ENCODE data around the gene PRG2.
"Not testable (repeated sequence)": the region's sequence is repeated elsewhere in the genome, so short reads cannot be mapped to it uniquely, and the experiment has no call there.

PRG2 gene

DNA sequence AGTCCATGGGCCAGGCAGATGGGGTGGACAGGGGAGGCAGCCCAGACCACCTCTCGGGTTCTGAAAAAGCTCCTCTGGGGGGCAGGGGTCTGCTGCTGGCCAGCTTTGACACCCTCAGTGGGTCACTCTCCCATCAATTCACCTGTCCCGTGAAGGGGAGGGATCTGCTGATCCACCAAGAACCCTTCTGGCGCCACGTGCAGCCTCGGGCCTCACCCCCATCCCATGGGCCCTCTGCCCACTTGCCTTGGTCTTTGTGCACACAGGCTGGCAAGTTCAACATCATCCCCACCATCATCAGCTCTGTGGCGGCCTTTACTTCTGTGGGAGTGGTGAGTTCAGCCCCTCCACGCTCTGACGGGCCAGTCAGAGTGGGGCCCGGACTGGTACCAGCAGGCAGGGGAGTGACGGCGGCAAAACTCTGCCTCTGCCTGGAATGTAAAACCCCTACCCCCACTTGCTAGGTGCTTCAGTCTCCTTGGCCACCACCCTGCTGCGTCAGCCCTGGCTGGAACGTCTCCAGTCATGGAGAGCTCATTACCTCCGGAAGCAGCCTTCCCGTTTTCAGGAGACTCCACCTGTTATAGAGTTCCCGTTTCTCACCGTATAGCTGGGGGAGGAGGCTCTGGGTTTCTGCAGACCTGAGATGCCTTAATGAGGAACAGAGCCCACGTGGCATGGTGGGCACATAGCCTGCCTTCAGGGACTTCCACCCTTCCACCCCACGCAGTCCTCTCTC lies 22.2 kb downstream of the PRG2 start:
- DNase-seq (ENCODE audit: low spot score): no peak

DNA sequence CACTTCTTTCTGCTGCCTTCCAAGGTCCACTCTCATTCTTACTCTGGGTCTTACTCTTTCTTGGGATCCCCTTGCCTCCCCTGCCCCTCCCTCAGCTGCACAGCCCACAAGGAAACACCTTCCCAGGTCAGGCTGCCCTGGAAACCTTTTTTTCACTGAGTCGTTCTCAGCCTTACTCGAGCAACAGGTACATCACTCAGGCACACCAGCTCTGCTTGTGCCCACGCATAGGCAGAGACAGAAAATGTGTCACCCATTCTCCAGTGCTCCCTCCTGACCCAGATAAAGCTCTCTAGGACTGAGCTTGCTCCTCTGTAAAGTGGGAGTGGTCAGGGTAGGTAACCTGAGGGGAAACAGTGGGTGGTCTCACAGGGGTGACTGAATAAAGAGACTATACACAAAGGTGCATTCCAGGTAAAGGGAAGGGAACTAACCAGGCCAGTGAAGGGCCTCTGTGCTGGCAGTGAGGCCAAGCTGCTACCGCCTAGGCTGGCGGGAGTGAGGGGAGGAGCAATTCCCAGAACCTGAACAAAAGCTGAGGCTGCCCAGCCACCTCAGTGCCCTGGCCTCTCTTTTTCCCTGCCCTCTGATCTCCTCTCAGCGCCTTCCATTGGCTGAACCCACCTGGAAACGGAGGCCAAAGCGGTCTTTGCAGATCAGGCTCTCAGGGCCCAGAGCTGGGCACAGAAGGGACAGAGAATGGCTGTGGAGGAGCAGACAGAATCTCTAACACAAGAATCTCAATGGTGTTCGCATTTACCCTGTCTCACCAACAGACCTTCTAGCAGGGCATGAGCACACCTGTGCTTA lies 25.4 kb downstream of the PRG2 start:
- DNase-seq (ENCODE audit: low spot score): no peak

DNA sequence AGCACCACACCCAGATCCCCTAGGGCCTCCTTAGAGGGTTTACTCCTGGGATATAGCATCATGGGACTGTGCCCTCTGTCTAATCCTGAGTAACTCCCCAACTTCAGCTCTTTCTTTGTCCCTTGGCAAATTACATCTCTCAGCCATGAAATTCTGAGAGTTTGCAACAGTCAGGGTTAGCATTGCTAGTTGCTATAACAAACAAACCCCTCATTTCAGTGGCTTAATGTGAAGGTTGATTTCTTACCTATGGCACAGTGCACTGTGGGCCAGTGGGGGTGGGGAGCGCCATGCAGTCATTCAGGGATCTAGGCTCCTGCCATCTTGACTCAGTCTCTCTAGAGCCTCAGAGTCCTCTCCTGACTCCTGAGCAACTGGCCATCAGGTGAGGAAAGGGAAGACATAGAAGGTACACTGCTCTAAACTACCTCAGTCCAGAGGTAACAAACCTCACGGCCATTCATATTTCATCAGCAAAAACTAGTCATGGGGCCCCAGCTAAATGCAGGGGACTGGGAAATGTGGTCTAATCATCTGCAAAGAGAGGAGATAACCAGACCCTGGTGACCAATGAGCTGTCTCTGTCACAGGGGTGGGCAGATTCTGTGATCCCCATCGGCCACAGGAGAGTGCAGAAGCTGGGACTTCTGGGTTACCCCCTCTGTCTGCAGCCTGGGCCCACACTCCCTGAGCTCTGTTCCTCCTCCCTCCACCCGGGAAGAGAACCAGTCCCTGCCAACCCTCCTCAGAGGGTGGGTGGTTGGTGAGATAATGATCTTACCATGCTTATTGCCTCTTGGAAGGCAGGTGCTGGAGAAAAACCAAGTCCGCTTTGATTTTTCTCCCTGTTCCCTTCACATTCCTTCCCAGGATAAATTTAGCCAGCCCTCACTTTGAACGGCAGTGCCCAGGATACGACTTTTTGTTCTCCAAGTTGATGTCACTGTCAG lies 27.0 kb downstream of the PRG2 start:
- DNase-seq (ENCODE audit: low spot score): no peak

DNA sequence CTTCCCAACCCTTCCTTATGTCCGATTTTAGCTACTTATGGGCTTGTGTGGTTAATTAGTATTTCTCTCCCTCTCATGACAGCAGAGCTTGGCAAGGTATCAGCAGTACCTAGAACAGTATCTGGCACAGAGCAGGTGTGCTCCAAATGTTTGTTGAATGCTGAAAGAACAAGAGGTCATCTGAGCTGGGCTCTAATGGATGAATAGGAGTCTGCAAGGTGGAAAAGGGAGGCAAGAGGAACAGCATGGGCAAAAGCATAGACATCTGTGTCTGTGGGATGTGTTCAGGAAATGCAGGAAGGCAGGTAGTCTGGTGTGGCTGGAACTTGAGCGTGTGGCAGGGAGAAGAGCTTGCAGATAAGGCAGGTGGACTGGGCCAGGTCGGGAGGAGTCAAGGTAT lies 28.5 kb downstream of the PRG2 start:
- no peak for DNase-seq (ENCODE audit: low spot score)

DNA sequence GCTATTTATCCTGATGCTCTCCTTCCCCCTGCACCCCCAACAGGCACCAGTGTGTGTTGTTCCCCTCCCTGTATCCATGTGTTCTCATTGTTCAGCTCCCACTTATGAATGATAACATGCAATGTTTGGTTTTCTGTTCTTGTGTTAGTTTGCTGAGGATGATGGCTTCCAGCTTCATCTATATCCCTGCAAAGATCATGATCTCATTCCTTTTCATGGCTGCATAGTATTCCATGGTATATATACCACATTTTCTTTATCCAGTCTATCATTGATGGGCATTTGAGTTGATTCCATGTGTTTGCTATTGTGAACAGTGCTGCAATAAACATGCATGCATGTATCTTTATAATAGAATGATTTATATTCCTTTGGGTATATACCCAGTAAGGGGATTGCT lies 29.0 kb downstream of the PRG2 start:
- DNase-seq (ENCODE audit: low spot score): not testable (repeated sequence)

DNA sequence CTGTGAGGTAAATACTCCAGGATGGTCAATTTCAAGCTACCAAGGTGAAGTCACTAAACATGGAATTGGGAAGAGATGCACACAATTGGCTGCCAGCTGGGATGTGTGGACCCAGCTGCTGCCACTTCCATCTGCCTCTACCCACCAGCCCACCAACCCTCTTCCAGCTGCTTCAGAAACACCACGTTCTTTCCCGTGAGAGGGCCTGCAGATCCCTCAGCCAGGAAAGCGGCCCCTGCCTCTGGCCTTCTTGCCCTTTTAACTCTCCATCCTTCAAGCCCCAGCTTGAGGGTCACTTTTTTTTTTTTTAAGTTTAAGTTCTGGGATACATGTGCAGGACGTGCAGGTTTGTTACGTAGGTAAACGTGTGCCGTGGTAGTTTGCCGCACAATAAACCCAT lies 29.5 kb downstream of the PRG2 start:
- no peak for DNase-seq (ENCODE audit: low spot score)

DNA sequence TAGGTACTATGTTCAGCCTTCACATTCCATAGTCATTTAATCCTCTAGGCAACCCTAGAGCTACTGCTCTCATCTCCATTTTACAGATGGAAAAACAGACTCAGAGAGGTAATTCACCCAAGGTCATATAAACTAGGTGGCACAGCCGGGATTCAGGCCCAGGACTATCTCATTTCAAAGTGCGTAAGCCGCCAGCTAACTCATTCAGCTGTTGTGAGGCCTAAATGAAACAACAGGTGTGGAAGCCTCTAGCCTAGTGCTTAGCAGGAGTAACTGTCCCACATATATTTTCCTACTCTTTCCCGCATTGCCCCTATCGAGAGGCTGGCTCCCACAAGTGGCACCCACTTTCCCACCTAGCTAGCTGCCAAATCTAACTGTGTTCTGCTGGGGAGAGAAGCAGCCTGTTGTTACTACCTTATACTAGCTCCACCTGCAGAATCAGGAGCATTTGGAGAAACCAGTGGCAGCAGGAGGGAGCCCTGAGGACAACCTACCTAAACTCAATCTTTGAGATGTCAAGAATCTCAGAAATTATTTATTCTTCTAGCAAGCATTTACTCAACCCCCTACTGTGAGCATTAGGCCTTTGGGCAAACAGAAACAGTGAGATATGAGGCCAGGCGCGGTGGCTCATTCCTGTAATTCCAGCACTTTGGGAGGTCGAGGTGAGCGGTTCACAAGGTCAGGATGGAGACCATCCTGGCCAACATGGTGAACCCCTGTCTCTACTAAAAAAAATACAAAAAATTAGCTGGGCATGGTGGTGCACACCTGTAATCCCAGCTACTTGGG lies 30.4 kb downstream of the PRG2 start:
- no peak for DNase-seq (ENCODE audit: low spot score)

DNA sequence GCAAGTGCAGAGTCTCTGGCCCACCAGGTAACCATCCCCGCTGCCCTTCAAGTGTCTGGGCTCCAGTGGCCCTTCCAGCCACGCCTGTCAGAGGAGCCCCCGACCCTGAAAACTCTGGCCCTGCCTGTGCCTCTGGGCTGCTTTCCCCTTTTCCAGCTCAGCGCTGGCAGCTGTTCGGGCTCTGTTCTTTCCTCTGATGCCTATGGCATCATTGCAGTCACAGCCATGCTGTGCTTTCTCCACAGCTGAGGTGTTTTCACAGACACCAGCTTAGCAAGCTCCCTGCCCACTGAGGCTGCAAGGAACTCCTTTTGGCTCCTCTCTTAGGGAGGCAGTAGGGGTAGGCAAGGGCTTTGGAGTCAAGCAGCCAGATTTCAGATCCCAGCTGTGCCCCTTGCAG lies 31.1 kb downstream of the PRG2 start:
- no peak for DNase-seq (ENCODE audit: low spot score)

DNA sequence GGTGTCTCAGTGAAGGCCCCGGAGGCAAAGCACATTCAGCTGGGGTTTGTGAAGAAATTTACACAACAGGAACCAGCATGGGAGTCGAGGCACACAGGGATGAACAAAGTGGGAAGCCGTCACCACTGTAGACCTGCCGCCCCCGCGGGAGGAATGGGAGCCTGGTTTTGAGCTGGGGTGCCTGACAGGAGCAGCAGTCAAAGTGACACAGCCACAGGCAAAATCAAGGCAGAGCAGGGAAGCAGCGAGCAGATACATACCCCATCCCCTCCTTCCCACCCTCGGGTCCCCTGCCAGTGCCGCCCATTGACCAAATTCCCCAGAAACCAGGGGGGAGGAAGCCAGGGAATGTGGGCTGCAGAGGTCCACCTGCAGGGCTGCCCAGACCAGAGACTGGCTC lies 31.5 kb downstream of the PRG2 start:
- no peak for DNase-seq (ENCODE audit: low spot score)

DNA sequence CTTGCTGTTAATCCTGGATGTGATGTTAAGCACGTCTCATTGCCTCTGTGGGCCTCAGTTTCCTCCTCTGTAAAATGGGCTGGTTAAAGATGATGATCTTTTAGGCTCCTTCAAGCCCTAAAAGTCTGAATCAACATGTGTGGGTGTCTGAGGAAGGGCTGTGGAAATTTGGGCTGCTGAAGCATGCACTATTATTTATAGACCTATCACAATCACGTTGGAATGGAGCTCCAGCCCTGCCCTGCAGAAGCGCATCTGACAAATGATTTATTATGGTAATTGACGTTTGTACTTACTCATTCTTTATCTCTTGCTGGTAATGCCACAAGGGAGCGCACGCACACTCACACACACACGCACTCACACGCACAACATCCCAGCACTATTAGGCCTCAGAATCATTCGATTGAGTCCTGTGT lies 31.9 kb downstream of the PRG2 start:
- DNase-seq (ENCODE audit: low spot score): no peak

DNA sequence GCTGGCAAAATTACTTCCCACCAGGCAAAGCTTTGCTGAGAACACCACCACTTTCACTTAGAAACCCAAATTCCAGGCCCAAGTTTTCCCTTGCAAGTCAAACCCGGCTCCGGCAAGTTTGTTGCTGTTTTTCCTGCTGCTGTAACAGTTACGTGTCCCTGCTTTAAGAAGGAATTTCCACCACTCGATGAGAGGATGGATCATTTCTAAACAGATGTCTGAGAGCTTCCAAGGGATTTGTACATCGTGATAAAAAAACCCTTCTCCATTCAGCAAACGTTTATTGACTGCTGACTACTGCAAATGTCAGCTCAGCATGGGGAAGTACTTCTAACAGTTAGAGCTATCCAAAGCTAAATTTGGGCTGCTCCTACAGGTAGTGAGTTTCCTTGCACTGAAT lies 32.6 kb downstream of the PRG2 start:
- no peak for DNase-seq (ENCODE audit: low spot score)

DNA sequence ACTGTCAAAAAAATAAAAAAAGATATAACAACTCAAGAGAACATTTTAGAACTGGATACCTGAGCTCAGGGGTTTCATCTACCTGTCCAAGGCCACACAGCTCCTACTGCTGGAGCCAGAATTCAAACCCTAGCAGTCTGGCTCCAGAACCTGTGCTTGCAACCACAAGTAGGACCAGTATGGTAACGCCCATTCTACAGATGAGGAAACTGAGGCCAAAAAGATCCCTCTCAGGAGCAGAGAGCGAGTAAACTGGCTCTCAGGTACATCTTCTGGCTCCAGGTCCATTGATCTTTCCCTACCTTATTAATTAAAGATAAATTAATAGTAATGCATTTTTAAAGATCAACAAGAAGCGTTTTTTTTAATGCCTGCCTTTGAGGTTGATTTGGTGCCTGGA lies 33.1 kb downstream of the PRG2 start:
- no peak for DNase-seq (ENCODE audit: low spot score)

DNA sequence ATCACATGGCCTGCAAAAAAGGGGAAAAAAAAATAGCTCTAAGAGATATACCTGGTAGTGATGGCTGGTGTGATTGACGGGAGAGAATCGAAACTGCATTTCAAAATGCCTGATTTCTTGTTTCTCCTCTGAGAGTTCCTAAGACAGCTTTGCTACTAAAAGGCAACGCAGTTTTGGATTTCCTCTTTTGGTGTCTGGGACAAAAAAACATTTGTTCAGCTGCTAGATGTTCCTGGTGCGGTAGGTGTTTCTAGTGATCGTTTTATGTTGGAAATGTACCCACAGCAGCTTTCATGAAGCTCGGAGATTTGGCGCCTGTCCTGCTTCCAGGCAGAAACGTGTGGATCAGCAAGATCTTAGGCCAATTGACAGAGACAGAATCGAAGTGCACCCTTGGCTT lies 34.2 kb downstream of the PRG2 start:
- no peak for DNase-seq (ENCODE audit: low spot score)

DNA sequence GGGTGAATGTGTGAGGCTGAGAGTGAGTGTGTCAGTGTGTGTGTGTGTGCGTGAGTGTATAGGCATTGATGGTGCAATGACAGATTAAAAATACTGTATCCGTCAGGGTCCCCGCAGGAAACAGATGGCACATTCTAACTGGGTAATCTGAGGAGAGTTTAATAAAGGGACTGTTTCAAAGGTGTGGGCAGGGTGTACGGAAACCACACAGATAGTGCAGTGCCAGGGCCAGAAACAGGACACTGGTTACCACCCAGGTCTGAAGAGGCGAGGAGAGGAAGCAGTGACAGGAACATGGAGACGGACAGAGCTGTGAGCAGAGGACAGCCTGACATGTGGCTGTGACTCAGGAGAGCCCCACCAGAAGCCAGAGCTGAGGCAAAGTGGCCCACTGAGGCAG lies 35.8 kb downstream of the PRG2 start:
- DNase-seq (ENCODE audit: low spot score): no peak

DNA sequence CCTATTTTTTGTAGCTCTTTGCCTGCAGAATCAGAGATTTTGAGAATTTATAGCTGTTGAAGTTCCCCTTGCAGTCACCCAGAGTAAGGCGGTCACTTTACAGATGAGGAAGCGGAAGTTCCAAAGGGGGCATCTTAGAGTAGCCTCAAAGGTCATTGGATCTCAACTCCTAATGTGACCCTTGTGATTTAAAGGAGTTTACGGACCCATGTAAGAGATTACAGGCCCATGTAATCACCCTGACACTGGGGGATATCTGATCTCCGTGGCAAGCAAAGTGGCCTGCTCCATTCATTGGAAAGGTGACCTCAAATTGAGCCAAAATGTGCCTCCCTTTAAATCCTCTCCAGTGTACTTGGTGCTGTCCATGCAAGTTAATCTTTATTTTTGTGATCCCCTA lies 36.6 kb downstream of the PRG2 start:
- DNase-seq (ENCODE audit: low spot score): no peak

DNA sequence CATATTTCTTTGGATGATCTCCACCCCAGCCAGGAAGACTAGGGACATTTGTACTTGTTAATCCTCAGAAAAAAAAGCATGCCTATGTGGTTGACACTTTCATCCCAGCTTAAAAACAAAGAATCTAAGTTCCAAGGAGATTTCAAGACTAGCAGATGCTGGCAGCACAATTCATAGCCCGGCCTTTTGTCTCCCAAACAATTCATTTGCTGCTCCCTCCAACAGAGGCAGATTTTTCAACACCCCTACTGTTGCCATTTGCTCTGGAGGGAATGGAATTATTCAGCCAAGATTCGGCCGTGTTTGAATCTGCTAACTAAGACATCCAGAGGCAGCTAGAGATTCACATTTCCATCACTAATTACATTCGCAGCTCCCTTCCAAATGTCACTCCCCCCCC lies 37.0 kb downstream of the PRG2 start:
- DNase-seq (ENCODE audit: low spot score): no peak

DNA sequence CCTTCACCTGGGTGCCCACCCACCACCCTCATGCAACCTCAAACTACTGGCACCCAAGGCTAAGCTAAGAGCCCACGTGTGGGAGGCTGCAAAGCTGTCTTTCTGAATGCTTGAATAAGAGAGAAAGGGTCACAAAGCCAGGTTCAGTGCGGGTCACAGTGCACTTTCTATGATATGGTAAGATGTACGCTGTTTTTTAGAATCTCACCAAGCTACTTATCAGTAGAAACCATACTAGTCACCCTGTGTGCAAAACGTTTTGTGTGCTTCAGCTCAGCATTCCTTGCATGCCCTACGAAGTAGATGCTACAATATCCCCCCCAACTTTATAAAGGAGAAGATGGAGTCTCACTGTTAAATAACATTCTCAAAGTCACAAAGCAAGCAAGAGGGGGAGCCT lies 37.4 kb downstream of the PRG2 start:
- no peak for DNase-seq (ENCODE audit: low spot score)

DNA sequence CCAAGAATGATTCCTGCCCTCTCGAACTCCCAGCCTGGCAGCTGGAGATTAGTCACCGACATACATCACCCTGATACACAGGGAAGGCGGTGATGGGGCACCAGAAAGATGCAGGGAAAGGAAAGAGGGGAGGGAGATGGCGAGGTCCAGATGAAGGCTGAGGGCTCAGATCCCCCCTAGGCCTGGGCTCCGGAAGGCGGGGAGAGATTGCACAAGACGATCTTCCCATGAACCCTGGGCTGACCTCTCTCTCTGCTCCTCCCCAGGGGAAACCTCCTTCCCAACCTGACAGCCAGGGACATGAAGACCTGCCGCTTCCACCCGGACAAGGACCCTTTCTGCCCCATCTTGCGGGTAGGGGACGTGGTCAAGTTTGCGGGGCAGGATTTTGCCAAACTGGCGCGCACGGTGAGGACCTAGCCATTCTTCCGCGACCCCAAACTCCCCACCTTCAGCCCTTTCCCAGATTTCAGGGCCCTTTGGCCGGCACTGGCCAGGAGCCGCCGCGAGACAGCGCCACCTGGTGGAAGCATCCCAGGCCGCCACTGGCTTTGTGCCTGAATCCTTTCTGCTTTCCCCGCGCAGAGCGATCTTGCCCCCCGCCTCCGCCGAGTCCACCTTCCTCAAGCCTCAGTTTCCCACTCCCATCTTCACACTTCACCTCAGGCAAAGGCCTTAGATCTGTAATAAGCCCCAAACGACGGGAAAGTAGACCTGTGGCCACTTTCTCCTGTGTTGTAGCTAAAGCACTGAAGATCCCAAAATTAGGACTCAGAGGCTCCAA lies 40.8 kb downstream of the PRG2 start:
- peak; percentile 77 for DNase-seq (ENCODE audit: low spot score)

DNA sequence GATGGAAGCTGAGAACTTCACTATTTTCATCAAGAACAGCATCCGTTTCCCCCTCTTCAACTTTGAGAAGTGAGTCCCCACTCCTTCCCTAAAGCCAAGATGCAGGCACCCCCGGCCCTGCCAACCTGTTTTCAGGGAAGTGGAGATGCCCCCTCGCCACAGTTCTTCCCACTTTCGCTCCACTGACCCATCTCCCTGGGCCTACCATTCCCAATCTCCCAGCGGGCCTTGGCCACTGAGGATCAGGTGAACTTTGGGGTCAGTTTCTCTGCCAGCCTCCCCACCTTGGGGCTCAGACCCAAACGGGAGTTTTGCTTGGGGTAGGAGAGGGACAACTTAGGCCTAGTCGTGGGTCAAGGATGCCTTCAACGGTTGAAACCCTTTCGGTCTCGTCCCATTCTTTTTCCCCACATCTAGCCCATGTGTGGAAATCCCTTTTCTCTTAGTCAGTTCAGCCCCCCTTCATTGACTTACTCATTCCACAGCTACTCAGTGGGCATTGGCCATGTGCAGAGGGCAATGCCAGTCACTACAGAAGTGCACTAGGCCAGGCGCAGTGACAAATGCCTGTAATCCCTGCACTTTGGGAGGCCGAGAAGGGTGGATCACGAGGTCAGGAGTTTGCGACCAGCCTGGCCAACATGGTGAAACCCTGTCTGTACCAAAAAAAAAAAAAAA lies 41.7 kb downstream of the PRG2 start:
- DNase-seq (ENCODE audit: low spot score): no peak

DNA sequence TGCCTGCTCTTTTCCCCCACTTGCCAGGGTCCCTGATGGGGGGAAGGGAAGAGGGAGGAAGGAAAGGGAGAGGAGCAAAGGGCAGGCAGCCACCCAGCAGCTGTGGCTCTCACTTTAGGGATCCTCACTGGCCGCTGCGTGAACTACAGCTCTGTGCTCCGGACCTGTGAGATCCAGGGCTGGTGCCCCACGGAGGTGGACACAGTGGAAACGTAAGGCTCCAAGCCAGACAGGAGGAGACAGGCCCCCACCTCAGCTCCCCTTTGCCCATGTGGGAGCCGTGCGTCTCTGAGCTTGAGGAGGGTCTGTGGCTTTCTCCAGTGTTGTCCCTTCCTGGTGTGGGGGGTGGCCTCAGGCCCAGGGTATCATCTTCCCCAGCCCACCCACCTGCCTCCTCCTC lies 42.4 kb downstream of the PRG2 start:
- no peak for DNase-seq (ENCODE audit: low spot score)

Measured in germinal center (tissue), 1 donor.